Measurements from ENCODE around the gene MB.
"Not testable (repeated sequence)": the region's sequence is repeated elsewhere in the genome, so short reads cannot be mapped to it uniquely, and the experiment has no call there.

Gene MB

GRCh38 chr22:35634943-35635540, 17.9 kb upstream of the MB start:
- DNase-seq, result no peak

GRCh38 chr22:35634015-35634414, 16.9 kb upstream of the MB start:
- no peak for DNase-seq

GRCh38 chr22:35633520-35633919, 16.4 kb upstream of the MB start:
- DNase-seq, result no peak

DNA sequence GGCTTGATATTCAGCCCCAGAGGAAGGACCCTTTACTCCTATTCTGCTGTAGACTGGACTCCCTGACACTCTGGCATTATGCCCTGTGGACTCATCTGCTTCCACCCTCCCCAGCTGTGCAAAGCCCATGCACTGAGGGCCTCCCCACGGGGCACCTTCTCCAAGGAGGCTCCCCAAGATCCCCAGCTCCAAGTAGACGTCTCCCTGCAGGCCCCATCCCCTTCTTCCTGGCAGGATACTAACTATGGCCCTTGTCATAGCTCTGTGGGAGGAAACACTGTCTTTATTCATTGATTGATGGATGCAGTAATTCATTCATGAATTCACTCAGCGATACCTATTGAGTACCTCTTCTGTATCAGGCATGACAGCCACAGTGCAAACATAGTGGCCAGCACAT, 15.8 kb upstream of the MB start:
- no peak for DNase-seq

DNA sequence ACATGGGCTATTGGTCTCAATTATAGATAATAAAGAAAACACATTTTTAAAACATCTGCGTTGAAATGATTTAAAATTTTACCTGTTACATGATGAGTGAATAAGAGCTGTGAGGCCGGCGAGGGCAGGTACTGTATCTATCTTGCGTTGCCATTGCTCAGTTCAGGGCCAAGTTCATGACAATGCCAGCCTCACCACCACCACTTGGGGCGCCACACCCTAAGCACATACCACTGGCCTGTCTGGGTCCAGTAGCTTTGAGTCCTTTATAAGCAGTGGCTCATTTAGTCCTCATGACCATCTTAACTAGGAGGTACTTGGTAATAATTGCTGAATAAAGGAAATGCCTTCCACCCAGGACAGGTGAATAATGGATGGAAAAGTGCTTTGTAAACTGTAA, 14.5 kb upstream of the MB start:
- peak; percentile 29 for DNase-seq

- DNase-seq, result no peak
Observed at GRCh38 chr22:35630891-35631290, 13.8 kb upstream of the MB start.

DNA sequence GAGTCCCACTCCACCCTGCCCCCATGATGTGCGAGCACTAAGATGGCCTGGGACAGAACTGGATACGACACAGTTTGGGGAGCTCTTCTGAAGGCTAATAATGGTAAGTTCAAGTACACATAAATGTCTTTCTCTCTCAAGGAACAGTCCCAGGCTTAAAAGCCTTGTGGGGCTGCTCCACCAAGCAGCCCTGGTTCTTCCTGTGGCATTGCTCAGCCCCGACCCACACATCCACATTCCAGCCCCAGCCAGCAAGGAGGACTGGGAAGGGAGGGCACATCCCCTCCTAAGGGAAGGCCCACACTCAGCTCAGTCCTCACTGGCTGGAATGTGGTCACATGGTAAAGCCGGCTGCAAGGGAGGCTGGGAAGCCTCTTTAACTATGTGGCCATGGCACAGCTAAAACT, 13.3 kb upstream of the MB start:
- DNase-seq, result no peak

DNA sequence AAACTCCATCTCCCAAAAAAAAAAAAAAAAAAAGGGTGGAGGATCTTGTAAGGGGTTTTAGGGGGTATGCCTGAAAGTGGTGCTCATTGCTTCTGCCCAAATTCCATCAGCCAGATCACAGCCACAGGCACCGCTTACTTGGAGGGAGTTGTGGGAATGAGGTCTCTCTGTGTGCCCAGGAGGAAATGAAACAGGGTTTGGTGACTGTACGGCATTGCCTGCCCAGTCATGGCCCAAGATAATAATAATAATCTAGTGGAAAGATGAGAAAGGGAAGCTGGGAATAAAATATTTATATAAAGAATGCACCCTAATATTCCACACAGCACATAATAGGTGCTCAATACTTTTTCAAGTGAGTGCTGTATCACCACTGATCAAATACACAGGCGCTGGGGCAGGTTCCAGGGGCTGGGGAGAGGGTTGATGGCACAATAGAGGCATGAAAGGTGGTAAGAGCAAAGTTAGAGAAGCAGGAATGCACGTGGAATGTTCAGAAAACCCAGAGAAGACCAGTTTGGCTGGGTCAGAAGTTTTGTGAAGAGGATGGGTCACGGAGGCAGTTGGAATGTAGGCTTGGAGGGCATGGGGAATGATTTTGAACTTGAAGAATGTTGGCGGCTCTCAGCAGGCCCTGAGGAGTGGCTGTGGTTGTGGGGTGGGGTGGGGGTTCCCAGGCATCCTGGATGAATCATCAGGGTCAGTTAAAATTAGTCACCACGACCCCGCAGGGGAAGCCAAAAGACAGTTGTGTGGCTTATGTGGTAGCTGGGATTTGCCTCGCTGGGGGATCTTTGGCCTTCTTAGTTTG, 12.5 kb upstream of the MB start:
- peak; percentile 64 for DNase-seq

DNA sequence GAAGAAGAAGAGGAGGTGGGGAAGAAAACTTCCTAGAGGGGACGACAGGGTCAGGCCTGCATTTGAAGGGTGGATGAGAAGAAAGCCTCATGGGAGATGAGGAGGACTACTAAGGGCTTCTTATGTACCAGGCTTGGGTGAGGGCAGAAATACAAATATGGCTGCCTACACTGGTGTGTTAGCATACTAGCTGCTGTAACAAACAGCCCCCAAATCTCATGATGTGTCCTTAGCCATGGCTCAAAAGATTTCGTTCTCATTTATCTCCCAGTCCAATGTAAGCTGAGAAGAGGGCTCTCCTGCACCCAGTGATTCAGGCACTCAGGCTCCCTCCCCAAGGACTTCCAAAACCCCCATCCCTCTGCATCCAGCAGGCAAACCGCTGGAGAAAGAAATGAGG, 11.6 kb upstream of the MB start:
- DNase-seq, result no peak

- peak; percentile 73 for DNase-seq
Observed at GRCh38 chr22:35627267-35628041, 10.3 kb upstream of the MB start.

- no peak for DNase-seq
Observed at GRCh38 chr22:35625763-35626432, 8.8 kb upstream of the MB start.

DNA sequence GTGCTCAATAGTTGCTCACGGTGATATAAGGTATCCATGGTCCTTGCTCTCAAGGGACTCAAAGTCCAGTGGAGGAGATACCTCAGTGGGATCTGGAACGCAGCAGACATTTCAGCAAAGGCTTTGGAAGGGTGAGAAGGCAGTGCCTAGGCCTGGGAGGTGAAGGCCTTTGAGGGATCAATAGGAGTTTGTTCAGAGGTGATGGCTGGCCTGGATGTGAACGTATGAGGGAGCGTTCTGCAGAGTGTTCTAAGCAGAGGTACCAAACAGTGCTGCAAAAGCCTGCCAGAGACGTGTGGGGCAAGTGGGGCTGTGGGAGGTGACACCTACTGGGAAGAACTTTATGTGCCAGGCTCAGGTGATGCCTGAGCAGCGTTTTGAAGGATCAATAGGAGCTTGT, 7.4 kb upstream of the MB start:
- no peak for DNase-seq

- not testable (repeated sequence) for DNase-seq
Observed at GRCh38 chr22:35623885-35624284, 6.8 kb upstream of the MB start.

DNA sequence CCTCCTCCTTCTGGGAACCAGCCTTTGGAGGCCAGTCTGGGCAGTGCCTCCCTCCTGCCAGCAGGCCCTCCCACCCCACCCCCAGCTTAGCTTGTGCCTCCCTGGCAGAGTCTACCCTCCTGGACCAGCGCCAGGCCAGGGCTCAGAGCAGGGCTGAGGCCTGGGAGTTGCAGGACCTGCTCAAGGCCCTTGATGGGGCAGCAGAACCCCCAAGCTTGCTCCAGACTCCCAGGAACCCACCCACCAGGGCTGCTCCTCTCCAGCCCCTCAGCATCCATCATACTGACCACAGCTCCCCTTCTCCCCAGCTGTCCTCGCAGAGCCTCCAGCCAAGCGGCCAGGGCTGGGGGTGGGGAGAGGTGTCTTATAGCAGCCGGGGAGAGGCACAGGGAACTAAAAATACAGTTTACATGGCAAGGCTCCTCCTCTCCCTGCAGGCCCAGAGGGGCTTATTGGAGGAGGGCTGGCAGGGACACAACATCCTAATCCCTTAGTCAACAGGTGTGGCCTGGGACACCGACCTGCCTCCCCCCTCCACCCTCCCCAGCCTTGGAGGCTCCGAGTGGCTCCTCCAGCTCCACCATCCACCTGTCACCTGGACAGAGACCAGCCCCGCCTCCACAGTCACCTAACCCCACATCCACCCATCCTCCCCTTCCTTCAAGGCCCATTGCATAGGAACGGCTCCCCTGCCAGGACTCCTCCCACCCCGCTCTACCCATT, 5.2 kb upstream of the MB start:
- DNase-seq, result peak; percentile 31

DNA sequence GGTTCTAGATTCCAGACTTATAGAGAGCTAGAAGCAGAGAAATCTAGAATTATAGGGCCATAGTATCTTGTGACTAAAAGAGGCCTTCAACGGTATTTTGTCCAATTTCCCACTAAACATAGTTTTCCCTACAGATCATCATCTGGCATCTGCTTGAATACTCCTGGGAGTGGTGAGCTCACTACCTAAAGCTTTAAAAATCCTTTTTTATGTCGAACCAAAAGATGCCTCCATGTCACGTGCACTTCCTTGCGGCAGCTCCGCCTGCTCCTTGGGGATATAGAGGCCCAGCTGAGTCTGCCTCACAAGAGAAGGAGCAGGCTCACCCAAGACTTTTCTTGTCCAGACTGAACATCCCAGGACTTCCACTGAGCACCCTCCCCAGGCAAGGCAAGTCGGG, 4.3 kb upstream of the MB start:
- no peak for DNase-seq

GRCh38 chr22:35620624-35621251, 3.6 kb upstream of the MB start:
- peak; percentile 78 for DNase-seq

- DNase-seq, result no peak
Observed at GRCh38 chr22:35619336-35620094, 2.4 kb upstream of the MB start.

DNA sequence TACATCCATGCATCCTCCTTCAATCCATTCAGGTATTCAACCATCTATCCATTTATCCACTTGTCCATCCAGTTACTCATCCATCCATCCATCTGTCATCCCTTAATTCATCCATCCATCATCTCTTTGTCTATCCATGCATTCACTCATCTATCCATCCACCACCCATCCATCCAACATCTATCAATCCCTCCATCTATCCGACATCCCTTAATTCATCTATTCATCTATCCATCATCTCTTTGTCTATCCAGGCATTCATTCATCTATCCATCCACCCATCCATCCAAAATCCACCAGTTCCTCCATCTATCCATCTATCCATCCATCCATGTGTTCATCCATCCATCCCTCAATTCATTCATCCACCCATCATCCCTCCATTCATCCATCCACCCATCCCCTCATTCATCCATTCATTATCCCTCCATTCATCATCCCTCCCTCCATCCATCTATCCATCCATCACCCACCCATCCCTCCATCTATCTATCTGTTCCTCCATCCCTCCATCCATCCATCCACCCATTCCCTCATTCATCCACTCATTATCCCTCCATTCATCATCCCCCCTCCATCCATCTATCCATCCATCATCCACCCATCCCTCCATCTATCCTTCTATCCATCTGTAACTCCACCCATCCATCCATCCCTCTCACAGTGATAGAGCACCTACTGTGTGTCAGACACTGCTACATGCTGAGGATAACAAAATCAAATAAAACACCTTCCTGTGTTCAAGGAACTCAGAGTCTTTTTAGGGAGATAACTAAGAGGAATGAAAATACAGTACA, 1.5 kb upstream of the MB start:
- DNase-seq, result no peak

DNA sequence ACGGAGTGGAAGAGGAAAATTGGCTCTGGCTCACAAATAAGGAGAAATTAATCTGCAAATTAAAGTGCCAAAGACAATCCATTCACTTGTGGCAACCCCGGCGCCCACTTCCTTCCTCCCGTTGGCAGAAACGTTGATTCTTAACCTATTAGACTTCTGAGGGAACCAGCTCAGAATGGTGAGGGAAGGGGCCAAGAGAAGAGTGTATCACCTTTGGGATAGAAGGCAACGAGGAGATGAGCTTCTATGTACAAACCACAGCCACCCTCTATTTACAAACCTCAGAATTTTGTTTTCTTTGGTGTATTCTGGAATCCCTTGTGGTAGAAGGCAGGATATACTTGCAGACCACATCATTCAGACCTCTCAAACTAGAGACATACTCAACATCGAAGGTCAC, 1.1 kb downstream of the MB start:
- DNase-seq, result no peak

- DNase-seq, result no peak
Observed at GRCh38 chr22:35615156-35615555, 2.0 kb downstream of the MB start.

DNA sequence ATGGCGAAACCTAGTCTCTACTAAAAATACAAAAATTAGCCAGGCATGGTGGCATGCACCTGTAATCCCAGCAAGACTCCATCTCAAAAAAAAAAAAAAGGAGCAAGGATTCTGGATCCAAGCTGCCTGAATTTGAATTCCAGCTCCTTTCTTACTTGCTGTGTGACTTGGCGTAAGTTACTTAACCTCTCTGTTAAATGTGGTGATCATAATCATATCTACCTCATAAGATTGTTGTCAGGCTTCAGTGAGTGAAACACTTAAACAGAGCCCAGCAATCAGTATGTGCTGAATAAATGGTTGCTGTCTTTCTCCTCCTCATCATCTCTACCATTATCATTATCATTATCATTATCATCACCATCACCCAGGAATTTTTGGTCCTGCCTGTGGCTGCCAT, 2.7 kb downstream of the MB start:
- no peak for DNase-seq
